NOMO-1 treated with dmso at 0.1 percent for 144 hours (cell line): ENCODE measurements around the gene HOXD8.

ENCODE experiments used
- DNase-seq: peaks from one replicate; lab custom pipeline; 2025; ENCODE audit not compliant: unreplicated experiment; lab: John Stamatoyannopoulos, UW

HOXD8 gene

DNA sequence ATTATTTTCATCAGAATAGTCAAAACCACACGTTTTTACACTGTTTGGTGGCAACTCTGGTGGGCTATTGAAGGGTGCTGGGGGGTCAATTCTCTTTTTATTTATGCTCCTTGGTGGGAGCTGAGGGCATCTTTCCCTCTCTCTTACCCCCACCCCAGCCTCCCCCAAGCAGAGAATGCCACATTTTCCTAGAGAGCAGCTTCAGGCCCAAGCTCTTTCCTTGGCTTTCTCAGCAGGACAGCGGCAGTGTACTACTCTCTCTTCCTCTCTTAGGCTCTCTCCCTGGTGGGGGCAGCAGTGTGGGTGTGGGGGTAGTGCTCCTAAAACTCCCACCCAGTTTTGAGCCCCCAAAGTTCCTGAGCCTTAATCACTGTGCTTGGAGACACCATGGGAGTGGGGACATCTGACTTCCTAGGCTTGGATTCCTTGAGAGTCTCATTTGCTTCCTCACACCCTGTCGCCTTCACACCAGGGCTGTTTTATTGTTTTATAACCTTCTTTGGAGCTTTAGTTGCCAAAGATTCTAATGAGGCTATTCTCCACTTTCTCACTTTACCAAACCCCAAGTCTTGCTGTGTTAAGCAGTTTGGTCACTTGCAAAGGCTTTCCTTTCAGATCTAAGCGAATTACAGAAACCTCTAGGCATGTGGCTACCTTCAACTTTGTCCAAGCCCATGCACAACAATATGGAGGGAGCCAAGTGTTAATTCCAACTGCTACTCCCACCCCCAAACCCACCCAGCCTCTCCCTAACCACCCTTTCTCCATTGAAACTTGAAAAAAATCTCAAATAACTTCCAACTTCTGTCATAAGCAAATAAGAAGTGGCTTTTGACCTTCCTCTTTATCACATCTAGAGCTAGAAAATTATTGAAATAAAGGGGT, 15.8 kb downstream of the HOXD8 start:
- no peak for DNase-seq

GRCh38 chr2:176146101-176146500, 16.6 kb downstream of the HOXD8 start:
- DNase-seq, result no peak

DNA sequence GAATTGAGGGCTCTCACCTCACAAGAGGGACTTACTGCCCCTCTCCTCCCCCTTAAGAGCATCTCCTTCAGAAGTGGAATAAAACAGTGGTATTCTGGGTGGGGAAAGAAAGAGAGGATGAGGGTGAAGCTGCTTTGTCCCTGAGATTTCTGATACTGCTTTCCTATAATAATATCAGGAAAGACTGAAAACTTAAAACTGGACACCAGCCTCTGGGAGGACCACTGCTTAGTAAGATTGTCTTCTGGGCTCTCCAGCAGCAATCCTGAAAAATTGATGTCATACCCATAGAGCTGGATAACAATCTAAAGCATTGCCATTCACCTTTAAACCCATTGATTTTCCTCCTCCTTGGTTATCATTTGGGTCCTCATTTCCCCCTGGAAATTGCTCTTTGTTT, 17.1 kb downstream of the HOXD8 start:
- no peak for DNase-seq

DNA sequence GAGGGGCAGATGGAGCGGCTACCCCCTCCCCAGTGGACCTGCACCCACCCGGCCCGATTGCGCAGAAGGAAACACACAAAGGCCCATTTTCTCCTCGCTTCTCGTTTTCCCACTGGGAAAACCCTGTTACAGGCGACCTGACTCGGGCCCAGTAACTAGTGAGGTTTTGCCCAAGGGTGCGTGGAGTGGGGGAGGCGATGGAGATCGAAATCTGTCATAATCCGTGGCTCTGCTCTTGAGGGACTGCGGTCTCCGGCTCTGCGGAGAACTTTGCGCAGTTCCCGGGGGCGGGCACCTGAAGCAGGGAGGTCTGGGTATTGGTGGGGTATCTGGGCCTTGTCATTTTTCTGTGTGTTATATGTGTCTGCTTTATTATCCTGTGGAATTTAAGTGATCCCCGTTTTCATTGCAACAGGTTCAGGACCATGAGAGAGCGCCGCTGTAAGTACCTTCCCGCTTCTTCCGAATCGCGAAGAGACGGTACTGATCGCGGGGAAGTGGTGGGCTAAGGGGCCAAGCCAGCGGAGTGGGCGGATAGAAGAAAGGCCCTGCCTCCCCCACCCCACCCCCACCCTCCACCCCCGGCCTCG, 17.8 kb downstream of the HOXD8 start:
- no peak for DNase-seq

- DNase-seq, result no peak
Measured at GRCh38 chr2:176147800-176148496, 18.4 kb downstream of the HOXD8 start.

DNA sequence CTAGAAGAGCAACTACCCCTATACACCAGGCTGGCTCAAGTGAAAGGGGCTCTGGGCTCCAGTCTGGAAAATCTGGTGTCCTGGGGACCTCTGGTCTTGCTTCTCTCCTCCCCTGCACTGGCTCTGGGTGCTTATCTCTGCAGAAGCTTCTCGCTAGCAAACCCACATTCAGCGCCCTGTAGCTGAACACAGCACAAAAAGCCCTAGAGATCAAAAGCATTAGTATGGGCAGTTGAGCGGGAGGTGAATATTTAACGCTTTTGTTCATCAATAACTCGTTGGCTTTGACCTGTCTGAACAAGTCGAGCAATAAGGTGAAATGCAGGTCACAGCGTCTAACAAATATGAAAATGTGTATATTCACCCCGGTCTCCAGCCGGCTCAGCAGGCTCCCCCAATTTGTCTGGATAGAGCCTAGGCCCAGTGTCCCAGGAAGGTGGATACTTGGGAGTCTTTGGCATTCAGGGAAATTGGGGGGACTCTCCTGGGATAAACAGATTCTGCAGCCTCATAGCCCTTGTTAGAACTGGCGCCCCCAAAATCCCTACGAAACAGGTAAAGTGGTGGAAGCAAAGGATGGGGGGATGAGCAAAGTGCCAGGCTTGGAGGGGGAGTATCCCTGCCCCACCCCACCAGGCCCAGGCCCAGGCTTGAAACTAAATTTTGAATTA, 19.4 kb downstream of the HOXD8 start:
- DNase-seq, result no peak

GRCh38 chr2:176149481-176149938, 20.0 kb downstream of the HOXD8 start:
- no peak for DNase-seq

GRCh38 chr2:176149939-176150583, 20.6 kb downstream of the HOXD8 start:
- no peak for DNase-seq

DNA sequence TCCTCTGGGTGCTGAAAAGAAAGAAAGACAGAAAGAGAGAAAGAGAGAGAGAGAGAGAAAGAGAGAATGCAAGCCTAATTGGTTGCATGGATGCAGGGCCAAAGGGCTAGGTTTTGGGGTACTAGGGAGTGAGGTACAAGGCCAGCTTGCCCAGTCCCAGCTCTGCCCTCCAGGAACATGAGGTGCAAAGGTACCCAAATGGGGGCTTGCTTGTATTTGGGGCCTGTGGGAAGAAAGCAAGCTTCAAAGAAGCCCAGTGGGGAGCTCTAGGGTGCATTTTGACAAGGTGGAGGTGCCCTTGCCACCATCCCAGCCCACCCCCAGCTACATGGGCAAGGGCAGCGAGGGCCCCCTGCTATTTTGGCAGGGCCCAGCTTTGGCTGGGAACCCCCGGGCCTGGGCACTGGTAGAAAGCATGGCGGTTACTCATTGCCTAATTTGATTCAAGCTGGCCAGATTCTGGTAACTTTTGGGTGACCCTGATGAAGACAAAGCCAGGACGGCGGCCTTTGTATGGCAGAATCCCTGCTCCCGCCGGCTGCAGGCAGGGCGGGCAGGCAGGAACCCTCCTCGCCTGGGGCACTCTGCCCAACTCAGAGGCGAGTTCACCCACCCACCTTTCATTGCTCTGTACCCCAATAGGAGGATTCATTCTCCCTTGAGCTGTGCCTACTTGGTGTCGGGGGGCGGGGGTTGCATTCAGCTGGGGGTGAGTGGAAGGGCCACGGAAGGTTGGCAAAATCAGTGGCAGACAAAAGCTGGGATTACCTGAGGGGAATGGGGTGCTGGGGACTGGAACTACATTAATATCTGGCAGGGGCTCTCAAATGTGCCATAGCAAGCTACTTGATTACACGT, 21.3 kb downstream of the HOXD8 start:
- DNase-seq, result no peak

- DNase-seq, result no peak
Measured at GRCh38 chr2:176151442-176152287, 22.2 kb downstream of the HOXD8 start, which contains the start of gene HOXD4. Gene HOXD4, plus strand, starts transcription at chr2:176151550. Its CDS starts 84 bp downstream, at chr2:176151634.

DNA sequence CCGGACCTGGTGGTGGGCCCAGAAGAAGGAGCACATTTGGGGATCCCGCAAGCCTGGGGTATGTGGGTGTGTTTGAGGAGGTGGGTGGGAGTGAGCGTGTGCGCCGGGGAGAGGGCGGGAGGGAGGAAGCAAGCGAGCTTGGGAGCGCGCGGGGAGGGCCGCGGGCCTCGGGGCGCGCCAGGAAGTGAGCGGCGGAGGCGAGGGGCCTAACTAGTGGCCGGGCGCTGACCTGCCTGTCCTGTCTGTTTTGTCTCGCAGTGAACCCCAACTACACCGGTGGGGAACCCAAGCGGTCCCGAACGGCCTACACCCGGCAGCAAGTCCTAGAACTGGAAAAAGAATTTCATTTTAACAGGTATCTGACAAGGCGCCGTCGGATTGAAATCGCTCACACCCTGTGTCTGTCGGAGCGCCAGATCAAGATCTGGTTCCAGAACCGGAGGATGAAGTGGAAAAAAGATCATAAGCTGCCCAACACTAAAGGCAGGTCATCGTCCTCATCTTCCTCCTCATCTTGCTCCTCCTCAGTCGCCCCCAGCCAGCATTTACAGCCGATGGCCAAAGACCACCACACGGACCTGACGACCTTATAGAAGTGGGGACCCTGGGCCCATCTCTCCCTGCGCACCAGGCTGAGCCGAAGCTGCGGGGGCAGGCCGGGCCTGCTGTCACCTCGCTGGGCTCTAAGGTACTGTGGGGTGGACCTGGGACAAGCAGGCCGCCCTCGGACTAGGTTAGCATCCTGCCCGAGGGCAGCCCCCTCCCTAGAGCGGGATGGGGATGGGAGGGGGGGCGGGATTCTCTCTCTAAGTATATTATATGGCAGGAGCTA, 23.1 kb downstream of the HOXD8 start:
- no peak for DNase-seq

DNA sequence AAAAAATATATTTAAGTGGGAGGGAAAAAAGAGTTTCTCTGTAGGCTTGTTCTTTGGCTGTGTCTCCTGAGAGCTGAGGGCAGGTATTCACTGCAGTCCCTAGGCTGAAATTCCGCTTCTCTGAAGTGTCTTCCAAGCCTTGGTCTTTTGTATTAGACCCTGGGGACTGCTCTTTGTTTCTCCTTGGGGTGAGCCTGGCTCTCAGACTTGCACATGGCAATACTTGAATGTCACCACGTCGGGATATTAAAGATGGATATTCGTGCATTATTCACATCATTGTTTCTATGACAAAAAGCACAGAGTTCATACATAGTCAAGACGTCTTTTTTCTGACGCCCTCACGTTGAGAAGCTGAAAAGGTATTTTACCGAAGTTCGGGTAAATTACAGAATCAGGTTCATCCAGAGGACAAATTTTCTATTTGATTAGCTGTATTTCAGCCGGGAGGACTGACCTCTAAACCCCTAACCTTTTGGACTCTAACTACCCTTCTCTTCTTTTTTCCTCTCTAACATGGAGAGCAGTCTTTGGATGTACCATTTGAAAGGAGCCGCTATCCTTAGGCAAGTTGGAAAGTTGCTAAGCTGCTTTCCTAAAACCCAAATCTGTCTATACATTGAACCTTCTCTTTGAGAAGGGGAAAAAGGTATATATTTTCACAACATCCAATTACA, 25.2 kb downstream of the HOXD8 start:
- no peak for DNase-seq

DNA sequence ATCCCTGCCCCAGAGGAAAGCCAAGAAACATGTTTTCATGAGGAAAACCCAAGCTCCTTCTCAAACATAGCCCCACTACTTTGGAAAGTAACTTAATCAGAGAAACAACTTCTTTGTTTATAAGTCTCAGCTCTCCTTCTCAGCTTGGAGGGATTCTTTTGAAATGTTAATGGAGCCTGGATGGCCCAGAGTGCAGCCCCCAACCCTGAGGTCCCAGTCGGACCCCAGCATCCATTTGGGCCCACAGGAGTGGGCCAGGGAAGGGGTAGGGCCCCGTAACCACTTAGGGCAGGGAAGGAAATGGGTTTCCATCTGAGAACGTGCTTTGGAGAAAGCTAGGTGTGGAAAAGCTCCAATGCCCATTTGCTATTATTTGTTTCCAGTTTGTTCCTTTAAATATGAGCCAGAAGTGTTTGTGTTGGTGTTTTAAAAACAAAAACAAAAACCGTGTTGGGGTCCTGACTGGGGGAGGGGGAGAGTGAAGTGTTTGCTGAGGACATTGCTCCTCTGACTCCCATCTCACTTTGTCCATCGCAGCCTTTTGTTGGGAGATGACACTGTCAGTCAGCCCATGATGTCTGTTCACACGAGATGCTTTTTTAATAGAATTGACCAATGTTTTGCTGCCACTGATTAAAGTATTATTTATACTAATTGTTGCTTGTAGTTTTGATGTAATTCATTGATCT, 26.0 kb downstream of the HOXD8 start:
- DNase-seq, result no peak

DNA sequence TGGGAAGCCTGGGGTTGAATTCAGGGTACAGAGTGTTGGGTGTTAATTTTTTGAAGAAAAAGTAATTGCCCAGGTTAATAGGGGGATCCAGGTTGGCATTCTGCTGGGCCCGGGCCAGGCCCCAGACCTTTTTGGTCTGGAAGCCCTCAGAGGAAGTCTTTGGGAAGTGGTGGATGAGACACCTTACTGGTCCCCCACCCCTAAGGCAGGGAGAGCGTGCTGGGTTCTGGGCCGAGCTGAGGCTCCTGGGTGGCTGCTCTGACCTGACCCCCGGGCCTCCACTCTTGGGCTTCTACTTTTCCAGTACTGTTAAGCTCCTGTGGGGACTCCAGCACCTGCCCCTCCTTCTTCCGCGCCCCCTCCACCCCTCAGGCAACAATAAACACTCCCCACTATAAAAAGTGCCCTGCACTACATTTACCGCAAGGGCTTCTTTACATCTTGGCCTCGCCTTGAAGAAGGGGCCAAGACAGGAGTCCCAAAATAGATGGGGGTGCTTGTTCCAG, 26.8 kb downstream of the HOXD8 start:
- DNase-seq, result no peak

GRCh38 chr2:176156807-176157498, 27.4 kb downstream of the HOXD8 start, which contains the start of gene HOXD3:
Gene HOXD3, plus strand, starts transcription at chr2:176157307. Its CDS starts 11,808 bp downstream, at chr2:176169115.
- no peak for DNase-seq
